Prostate gland (tissue), 2 donors: ENCODE results near the gene CREB3L2.

Source experiments
- POLR2AphosphoS5 ChIP-seq: sonication (generic); formaldehyde crosslinking; IDR thresholded peaks from one replicate; pipeline ENCODE4 v1.6.1; 2017; ENCODE audit warnings: antibody characterized with exemption
- TF ChIP-seq, protein P1 (sequence below), 4 experiments: fragments of 200-600 bp in 2 of 4; fragments of 450-650 bp in 2 of 4; sonication (generic) in 2 of 4; IDR thresholded peaks; 1 replicate in 3 of 4; 2 replicates in 1 of 4; pipeline ENCODE4 v1.5.1; 2016 to 2019; ENCODE audit warnings: antibody characterized with exemption in 4 of 4, mild to moderate bottlenecking in 2 of 4, moderate library complexity in 2 of 4

DNA sequence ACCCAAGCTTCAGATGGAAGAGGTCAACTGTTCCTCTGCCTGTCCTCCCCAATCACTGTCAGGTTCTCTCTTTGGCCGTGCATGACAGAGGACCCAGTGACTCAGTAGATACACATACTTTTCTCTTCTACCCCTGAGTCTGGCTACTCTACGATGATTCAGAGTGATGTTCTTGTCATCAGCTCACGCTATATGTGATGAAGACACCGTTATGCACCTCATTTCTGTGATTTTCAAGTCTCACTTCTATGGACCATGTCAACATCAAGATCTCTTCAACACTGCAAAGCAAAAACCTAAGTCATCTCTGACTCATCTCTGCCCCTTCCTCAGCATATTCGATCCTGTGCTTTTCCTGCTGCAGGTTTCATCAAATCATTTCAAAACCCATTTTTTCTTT is 78.5 kb downstream of the CREB3L2 start:
- TF ChIP-seq, protein P1, sequence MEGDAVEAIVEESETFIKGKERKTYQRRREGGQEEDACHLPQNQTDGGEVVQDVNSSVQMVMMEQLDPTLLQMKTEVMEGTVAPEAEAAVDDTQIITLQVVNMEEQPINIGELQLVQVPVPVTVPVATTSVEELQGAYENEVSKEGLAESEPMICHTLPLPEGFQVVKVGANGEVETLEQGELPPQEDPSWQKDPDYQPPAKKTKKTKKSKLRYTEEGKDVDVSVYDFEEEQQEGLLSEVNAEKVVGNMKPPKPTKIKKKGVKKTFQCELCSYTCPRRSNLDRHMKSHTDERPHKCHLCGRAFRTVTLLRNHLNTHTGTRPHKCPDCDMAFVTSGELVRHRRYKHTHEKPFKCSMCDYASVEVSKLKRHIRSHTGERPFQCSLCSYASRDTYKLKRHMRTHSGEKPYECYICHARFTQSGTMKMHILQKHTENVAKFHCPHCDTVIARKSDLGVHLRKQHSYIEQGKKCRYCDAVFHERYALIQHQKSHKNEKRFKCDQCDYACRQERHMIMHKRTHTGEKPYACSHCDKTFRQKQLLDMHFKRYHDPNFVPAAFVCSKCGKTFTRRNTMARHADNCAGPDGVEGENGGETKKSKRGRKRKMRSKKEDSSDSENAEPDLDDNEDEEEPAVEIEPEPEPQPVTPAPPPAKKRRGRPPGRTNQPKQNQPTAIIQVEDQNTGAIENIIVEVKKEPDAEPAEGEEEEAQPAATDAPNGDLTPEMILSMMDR (IDR thresholded peaks at IDR 0.05): no peak
- no peak for TF ChIP-seq POLR2AphosphoS5
